DOHH2 (cell line): ENCODE data around the gene IFT74.
A peak's percentile ranks its signal among the peaks of the same experiment; 100 is the strongest.

Source experiments
- H3F3A ChIP-seq: fragments of 200-600 bp; sonication (generic), shearing (Covaris generic); 2 replicates; pipeline ENCODE4 v1.6.0; 2016; ENCODE audit warnings: antibody characterized with exemption, mild to moderate bottlenecking; ENCODE audit not compliant: control insufficient read depth, insufficient read depth
- H3K27ac ChIP-seq: fragments of 200-600 bp; sonication (generic); 2 replicates; pipeline ENCODE4 v1.5.1; 2014; ENCODE audit warnings: low read depth, mild to moderate bottlenecking, low read length, moderate library complexity
- H3K27me3 ChIP-seq: fragments of 200-600 bp; sonication (generic); 2 replicates; pipeline ENCODE4 v1.6.1; 2014; ENCODE audit warnings: mild to moderate bottlenecking, low read length, mixed read lengths; ENCODE audit not compliant: control insufficient read depth
- H3K36me3 ChIP-seq: fragments of 200-600 bp; sonication (generic); 2 replicates; pipeline ENCODE4 v1.6.1; 2014; ENCODE audit warnings: mild to moderate bottlenecking, low read length, moderate library complexity, mixed read lengths; ENCODE audit not compliant: control insufficient read depth
- H3K4me1 ChIP-seq: fragments of 200-600 bp; sonication (generic); 2 replicates; pipeline ENCODE4 v1.6.1; 2014; ENCODE audit warnings: mild to moderate bottlenecking, low read length, mixed read lengths; ENCODE audit not compliant: control insufficient read depth
- H3K4me2 ChIP-seq: fragments of 200-600 bp; sonication (generic); 2 replicates; pipeline ENCODE4 v1.6.0; 2014; ENCODE audit warnings: mild to moderate bottlenecking, low read length, moderate library complexity
- H3K4me3 ChIP-seq: fragments of 200-600 bp; sonication (generic); 2 replicates; pipeline ENCODE4 v1.5.1; 2014; ENCODE audit warnings: mild to moderate bottlenecking, low read length, mixed read lengths
- H3K79me2 ChIP-seq: fragments of 200-600 bp; sonication (generic); 2 replicates; pipeline ENCODE4 v1.6.1; 2014; ENCODE audit warnings: mild to moderate bottlenecking, low read length, mixed read lengths; ENCODE audit not compliant: control insufficient read depth
- H3K9me2 ChIP-seq: fragments of 200-600 bp; sonication (generic); replicated peaks from 2 replicates; pipeline ENCODE4 v1.6.1; 2014; ENCODE audit warnings: mild to moderate bottlenecking, low read length, mixed read lengths; ENCODE audit not compliant: control insufficient read depth
- H3K9me3 ChIP-seq: fragments of 200-600 bp; sonication (generic); 2 replicates; pipeline ENCODE4 v1.6.1; 2014; ENCODE audit warnings: antibody characterized with exemption, low read length, mixed read lengths; ENCODE audit not compliant: control insufficient read depth, insufficient read depth
- H4K20me1 ChIP-seq: fragments of 200-600 bp; sonication (generic); 2 replicates; pipeline ENCODE4 v1.6.0; 2014; ENCODE audit warnings: low read depth, mild to moderate bottlenecking, antibody characterized with exemption, low read length, moderate library complexity; ENCODE audit not compliant: control insufficient read depth, insufficient read depth
- CTCF ChIP-seq: fragments of 200-600 bp; sonication (generic); IDR thresholded peaks from one replicate; pipeline ENCODE4 v1.5.1; 2014; ENCODE audit warnings: antibody characterized with exemption, mild to moderate bottlenecking, low read depth, low read length; ENCODE audit not compliant: poor library complexity, severe bottlenecking
- EZH2phosphoT487 ChIP-seq: fragments of 200-600 bp; sonication (generic); IDR thresholded peaks from 2 replicates; pipeline ENCODE4 v1.6.1; 2017; ENCODE audit warnings: borderline replicate concordance, mild to moderate bottlenecking, antibody characterized with exemption, low read length, moderate library complexity, mixed read lengths

The IFT74 gene

DNA sequence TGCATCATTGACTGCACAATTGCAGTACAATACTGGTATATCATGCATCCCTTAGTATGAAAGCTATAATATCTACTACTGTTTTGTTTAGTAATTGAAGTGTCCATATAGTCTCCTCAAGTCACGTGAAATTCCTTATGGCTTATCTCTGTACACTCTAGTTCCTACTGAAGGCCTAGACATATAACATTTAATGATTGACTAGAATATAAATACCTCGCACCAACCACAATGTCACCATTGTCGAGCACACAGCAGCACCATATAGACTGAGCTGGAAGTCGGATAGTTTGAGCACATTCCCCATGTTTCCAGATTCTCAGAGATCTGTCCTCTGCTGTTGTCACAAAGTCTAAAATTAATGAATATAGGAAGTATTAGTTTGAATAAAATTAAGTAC is 30.6 kb upstream of the IFT74 start:
- no peak overlapping the region for H3K27ac ChIP-seq
- H4K20me1 ChIP-seq, result no peaks in the 10 kb centered on the region
- H3K27me3 ChIP-seq, result no peaks in the 10 kb centered on the region
- H3F3A ChIP-seq, result no peaks in the 10 kb centered on the region
- H3K36me3 ChIP-seq, result peaks cover 81% of the 10 kb centered on the region
- peaks cover under 1% of the 10 kb centered on the region; the same call in 1 of the 2 replicates for H3K79me2 ChIP-seq
- H3K9me2 ChIP-seq, result no peaks in the 10 kb centered on the region
- no peaks in the 10 kb centered on the region for H3K4me1 ChIP-seq
- no peak overlapping the region for H3K4me3 ChIP-seq
- no peaks in the 10 kb centered on the region for H3K9me3 ChIP-seq
- TF ChIP-seq CTCF, result no peak
- TF ChIP-seq EZH2phosphoT487, result no peak
- H3K4me2 ChIP-seq, result no peak overlapping the region

GRCh38 chr9:26928902-26929495 is 27.2 kb upstream of the IFT74 start:
- Histone ChIP-seq H3K4me3 (no peak overlapping the region), H3F3A (no peaks in the 10 kb centered on the region), H3K79me2 (peaks cover 20% of the 10 kb centered on the region), H3K9me2 (no peaks in the 10 kb centered on the region), H3K27me3 (no peaks in the 10 kb centered on the region), H3K4me1 (no peaks in the 10 kb centered on the region), H3K9me3 (no peaks in the 10 kb centered on the region), H3K36me3 (peaks cover 56% of the 10 kb centered on the region), H3K4me2 (no peak overlapping the region), H3K27ac (no peak overlapping the region), H4K20me1 (no peaks in the 10 kb centered on the region)
- TF ChIP-seq EZH2phosphoT487 (no peak), CTCF (no peak)

DNA sequence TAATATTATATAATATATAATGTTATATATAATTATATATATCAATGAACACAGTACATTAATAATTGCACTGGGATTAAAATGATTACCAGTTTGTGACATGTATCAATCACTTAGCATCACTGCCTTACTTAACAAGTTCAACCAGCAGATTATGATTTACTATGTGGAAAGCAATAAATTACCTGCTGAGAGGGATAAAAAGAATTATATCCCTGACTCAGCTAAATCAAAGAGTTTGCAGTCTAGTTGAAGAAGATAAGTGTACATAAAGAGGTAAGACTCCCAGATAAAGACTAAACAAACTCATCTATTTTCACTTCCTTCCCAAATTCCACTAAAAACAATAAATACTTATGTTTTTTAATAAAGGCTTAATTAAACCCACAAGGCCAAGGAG is 20.4 kb upstream of the IFT74 start:
- H3F3A ChIP-seq, result no peaks in the 10 kb centered on the region
- no peak overlapping the region for H3K4me2 ChIP-seq
- no peaks in the 10 kb centered on the region for H3K27me3 ChIP-seq
- peaks cover 10% of the 10 kb centered on the region; the same call in 1 of the 2 replicates for H4K20me1 ChIP-seq
- H3K4me1 ChIP-seq, result peaks cover 8% of the 10 kb centered on the region
- peaks cover 22% of the 10 kb centered on the region for H3K36me3 ChIP-seq
- H3K27ac ChIP-seq, result no peak overlapping the region
- H3K9me2 ChIP-seq, result no peaks in the 10 kb centered on the region
- no peaks in the 10 kb centered on the region for H3K9me3 ChIP-seq
- H3K4me3 ChIP-seq, result no peak overlapping the region
- peaks cover 83% of the 10 kb centered on the region for H3K79me2 ChIP-seq
- TF ChIP-seq EZH2phosphoT487, result no peak

DNA sequence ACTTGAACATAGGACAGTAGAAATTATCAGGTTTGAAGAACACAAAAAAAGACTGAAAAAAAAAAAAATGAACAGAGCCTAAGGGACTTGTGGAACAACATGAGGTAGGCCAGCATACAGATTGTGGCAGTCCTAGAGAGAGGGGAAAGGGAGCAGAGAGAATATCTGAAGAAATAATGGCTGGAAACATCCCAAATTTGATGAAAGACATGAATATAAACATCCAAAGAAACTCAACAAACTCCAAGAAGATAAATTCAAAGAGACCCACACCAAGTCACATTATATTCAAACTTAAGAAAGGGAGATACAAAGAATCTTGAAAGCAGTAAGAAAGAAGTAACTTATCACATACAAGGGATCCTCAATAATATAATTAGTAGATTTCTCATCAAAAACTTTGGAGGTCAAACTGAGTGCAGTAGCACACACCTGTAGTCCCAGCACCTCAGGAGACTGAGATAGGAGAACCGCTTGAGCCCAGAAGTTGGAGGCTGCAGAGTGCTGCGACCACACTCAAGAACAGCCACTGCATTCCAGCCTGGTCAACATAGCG is 18.3 kb upstream of the IFT74 start:
- 0 out of 2 replicates have a peak overlapping the region, but pooled peaks have one; percentile 8 for H3K4me2 ChIP-seq
- no peak for TF ChIP-seq EZH2phosphoT487
- TF ChIP-seq CTCF, result no peak

More for the DNA sequence above, 18.3 kb upstream of the IFT74 start:
- Histone ChIP-seq H3K36me3 (peaks cover 16% of the 10 kb centered on the region), H3F3A (no peaks in the 10 kb centered on the region), H3K79me2 (peaks cover 90% of the 10 kb centered on the region), H3K4me1 (peaks cover 8% of the 10 kb centered on the region), H3K4me3 (no peak overlapping the region), H3K9me2 (no peaks in the 10 kb centered on the region), H3K27ac (no peak overlapping the region), H3K27me3 (no peaks in the 10 kb centered on the region), H3K9me3 (no peaks in the 10 kb centered on the region), H4K20me1 (peaks cover 10% of the 10 kb centered on the region; the same call in 1 of the 2 replicates)
